Measurements from ENCODE around the gene OR10G8.

Gene OR10G8

GRCh38 chr11:124068601-124069110 is 42.1 kb downstream of the OR10G8 start:
- H3K9ac ChIP-seq (ENCODE audit: low read length) = no peak overlapping the region
- H3K4me1 ChIP-seq (ENCODE audit: control insufficient read depth, insufficient read depth, low read length) = peaks cover 7% of the 10 kb centered on the region
- no peaks in the 10 kb centered on the region for H3K36me3 ChIP-seq (ENCODE audit: control insufficient read depth, insufficient read depth, low read length)
- no peak overlapping the region for H3K4me3 ChIP-seq (ENCODE audit: low read length)
- H3K9me3 ChIP-seq (ENCODE audit: control insufficient read depth, low read length) = no peaks in the 10 kb centered on the region
- no peaks in the 10 kb centered on the region for H3K27me3 ChIP-seq (ENCODE audit: control insufficient read depth, insufficient read depth, low read length)

GRCh38 chr11:124069429-124070401 is 43.1 kb downstream of the OR10G8 start:
- H3K9ac ChIP-seq (ENCODE audit: low read length) = peak overlapping the region; percentile 33
- H3K36me3 ChIP-seq (ENCODE audit: control insufficient read depth, insufficient read depth, low read length) = no peaks in the 10 kb centered on the region
- peaks cover 7% of the 10 kb centered on the region for H3K4me1 ChIP-seq (ENCODE audit: control insufficient read depth, insufficient read depth, low read length)
- H3K9me3 ChIP-seq (ENCODE audit: control insufficient read depth, low read length) = no peaks in the 10 kb centered on the region
- no peak overlapping the region for H3K4me3 ChIP-seq (ENCODE audit: low read length)
- no peaks in the 10 kb centered on the region for H3K27me3 ChIP-seq (ENCODE audit: control insufficient read depth, insufficient read depth, low read length)

DNA sequence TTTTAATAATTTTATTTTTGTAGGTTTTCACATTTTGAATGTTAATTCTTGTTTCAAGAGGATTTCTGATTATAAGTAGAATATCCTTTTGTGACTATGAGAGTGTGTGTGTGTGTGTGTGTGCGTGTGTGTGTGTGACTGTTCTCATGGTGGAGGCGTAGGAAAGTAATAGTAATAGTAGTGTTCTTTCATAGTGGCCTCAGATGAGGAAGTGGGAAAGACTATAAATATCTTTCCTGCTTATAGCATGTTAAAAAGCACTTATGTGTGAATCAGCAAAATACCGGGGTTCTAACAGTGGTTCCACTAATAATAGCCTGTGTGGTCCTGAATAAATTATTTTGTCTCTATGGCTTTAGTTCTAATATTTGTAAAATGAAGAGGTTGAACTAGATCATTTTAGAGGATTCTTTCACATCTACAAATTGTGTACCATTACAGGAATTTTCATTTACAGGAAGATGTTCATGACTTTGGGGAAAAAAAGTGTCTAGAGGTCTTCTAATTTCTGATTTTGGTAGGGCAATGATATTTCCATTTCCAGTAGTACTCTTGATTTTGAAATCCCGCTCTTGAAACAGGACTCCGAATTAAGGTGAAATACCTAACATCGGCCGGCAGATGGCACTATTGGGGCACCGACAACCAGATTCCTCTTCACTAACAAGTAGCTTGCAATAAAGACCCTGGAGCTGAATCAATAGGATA is 44.5 kb downstream of the OR10G8 start:
- no peak overlapping the region for H3K4me3 ChIP-seq (ENCODE audit: low read length)
- no peak overlapping the region for H3K9ac ChIP-seq (ENCODE audit: low read length)
- no peaks in the 10 kb centered on the region for H3K36me3 ChIP-seq (ENCODE audit: control insufficient read depth, insufficient read depth, low read length)
- peaks cover 9% of the 10 kb centered on the region for H3K27me3 ChIP-seq (ENCODE audit: control insufficient read depth, insufficient read depth, low read length)
- H3K4me1 ChIP-seq (ENCODE audit: control insufficient read depth, insufficient read depth, low read length) = peaks cover 7% of the 10 kb centered on the region
- H3K9me3 ChIP-seq (ENCODE audit: control insufficient read depth, low read length) = no peaks in the 10 kb centered on the region

- H3K9ac ChIP-seq (ENCODE audit: low read length) = no peak overlapping the region
- no peak overlapping the region for H3K4me3 ChIP-seq (ENCODE audit: low read length)
- H3K36me3 ChIP-seq (ENCODE audit: control insufficient read depth, insufficient read depth, low read length) = no peaks in the 10 kb centered on the region
- H3K4me1 ChIP-seq (ENCODE audit: control insufficient read depth, insufficient read depth, low read length) = peaks cover 7% of the 10 kb centered on the region
- H3K27me3 ChIP-seq (ENCODE audit: control insufficient read depth, insufficient read depth, low read length) = peaks cover 12% of the 10 kb centered on the region
- no peaks in the 10 kb centered on the region for H3K9me3 ChIP-seq (ENCODE audit: control insufficient read depth, low read length)
Measured at GRCh38 chr11:124071623-124071948, 45.0 kb downstream of the OR10G8 start.

GRCh38 chr11:124072147-124072546 is 45.5 kb downstream of the OR10G8 start:
- Histone ChIP-seq H3K4me1 (ENCODE audit: control insufficient read depth, insufficient read depth, low read length) (peaks cover 7% of the 10 kb centered on the region), H3K9ac (ENCODE audit: low read length) (no peak overlapping the region), H3K27me3 (ENCODE audit: control insufficient read depth, insufficient read depth, low read length) (peaks cover 12% of the 10 kb centered on the region), H3K4me3 (ENCODE audit: low read length) (no peak overlapping the region), H3K36me3 (ENCODE audit: control insufficient read depth, insufficient read depth, low read length) (no peaks in the 10 kb centered on the region), H3K9me3 (ENCODE audit: control insufficient read depth, low read length) (no peaks in the 10 kb centered on the region)

GRCh38 chr11:124074554-124074953 is 48.0 kb downstream of the OR10G8 start:
- Histone ChIP-seq H3K9me3 (ENCODE audit: control insufficient read depth, low read length) (no peaks in the 10 kb centered on the region), H3K27me3 (ENCODE audit: control insufficient read depth, insufficient read depth, low read length) (peaks cover 19% of the 10 kb centered on the region), H3K4me1 (ENCODE audit: control insufficient read depth, insufficient read depth, low read length) (peaks cover 6% of the 10 kb centered on the region), H3K4me3 (ENCODE audit: low read length) (no peak overlapping the region), H3K9ac (ENCODE audit: low read length) (no peak overlapping the region), H3K36me3 (ENCODE audit: control insufficient read depth, insufficient read depth, low read length) (no peaks in the 10 kb centered on the region)

DNA sequence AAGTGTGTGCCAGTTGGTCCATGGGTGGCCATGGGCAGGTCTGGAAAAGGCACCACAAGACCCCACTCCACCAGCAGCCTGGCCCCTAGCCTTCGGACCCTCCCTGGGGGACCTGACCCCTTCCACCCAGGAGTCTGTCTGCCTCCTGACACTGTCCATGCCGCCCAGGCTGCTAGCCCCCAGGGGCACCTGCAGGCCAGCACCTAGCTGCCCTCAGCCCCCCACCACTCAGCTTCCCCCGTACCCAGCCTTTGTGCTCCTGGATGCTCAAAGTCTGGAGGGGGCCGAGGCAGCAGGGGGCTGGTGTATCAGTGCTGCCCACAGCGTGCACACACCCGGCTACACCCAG is 48.9 kb downstream of the OR10G8 start:
- Histone ChIP-seq H3K36me3 (ENCODE audit: control insufficient read depth, insufficient read depth, low read length) (no peaks in the 10 kb centered on the region), H3K27me3 (ENCODE audit: control insufficient read depth, insufficient read depth, low read length) (peaks cover 19% of the 10 kb centered on the region), H3K9ac (ENCODE audit: low read length) (no peak overlapping the region), H3K4me1 (ENCODE audit: control insufficient read depth, insufficient read depth, low read length) (no peaks in the 10 kb centered on the region), H3K4me3 (ENCODE audit: low read length) (no peak overlapping the region), H3K9me3 (ENCODE audit: control insufficient read depth, low read length) (no peaks in the 10 kb centered on the region)

DNA sequence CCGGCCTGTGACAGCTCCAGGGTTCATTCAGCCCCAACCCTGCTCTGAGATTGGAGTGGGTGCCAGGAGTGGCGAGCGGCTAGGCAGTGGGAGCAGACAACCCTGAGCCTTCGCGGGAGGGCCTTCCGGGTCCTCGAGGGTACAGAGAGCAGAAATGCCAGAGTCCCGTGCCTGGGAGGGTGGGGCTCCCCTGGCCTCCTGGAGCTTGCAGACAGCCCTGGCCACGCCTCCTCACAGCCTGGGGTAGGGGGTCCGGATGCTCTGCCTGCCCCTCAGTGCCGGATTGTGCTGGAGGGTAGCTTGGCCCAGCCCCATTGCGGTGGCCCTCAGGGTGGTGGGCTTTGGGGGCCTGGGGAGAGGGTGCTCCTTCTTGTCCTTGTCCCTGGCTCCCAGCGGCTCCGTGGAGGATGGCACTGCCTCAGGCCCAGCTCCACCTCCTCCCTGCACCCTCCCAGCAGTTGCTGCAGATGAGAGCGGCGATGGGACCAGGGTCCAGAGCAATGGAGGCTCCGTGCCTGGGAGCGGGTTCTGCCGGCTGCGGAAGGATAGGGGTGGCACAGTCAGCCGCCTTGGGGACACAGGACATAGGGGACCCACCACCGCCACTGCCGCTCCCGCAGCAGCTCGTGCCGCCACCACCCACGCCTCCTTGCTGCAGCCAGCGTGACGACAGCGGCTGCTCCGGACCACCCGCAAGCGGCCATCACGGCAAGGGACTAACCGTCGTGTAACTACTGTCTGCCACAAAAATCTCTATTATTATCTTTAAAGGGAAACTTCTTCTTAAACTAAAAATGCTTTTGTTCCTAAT is 49.4 kb downstream of the OR10G8 start:
- Histone ChIP-seq H3K27me3 (ENCODE audit: control insufficient read depth, insufficient read depth, low read length) (peaks cover 19% of the 10 kb centered on the region), H3K4me3 (ENCODE audit: low read length) (no peak overlapping the region), H3K36me3 (ENCODE audit: control insufficient read depth, insufficient read depth, low read length) (no peaks in the 10 kb centered on the region), H3K9ac (ENCODE audit: low read length) (peak overlapping the region; percentile 51), H3K4me1 (ENCODE audit: control insufficient read depth, insufficient read depth, low read length) (no peaks in the 10 kb centered on the region), H3K9me3 (ENCODE audit: control insufficient read depth, low read length) (no peaks in the 10 kb centered on the region)

GRCh38 chr11:124077266-124077665 is 50.7 kb downstream of the OR10G8 start:
- no peaks in the 10 kb centered on the region for H3K9me3 ChIP-seq (ENCODE audit: control insufficient read depth, low read length)
- peaks cover 19% of the 10 kb centered on the region for H3K27me3 ChIP-seq (ENCODE audit: control insufficient read depth, insufficient read depth, low read length)
- no peak overlapping the region for H3K9ac ChIP-seq (ENCODE audit: low read length)
- no peak overlapping the region for H3K4me3 ChIP-seq (ENCODE audit: low read length)
- no peaks in the 10 kb centered on the region for H3K4me1 ChIP-seq (ENCODE audit: control insufficient read depth, insufficient read depth, low read length)
- H3K36me3 ChIP-seq (ENCODE audit: control insufficient read depth, insufficient read depth, low read length) = no peaks in the 10 kb centered on the region

DNA sequence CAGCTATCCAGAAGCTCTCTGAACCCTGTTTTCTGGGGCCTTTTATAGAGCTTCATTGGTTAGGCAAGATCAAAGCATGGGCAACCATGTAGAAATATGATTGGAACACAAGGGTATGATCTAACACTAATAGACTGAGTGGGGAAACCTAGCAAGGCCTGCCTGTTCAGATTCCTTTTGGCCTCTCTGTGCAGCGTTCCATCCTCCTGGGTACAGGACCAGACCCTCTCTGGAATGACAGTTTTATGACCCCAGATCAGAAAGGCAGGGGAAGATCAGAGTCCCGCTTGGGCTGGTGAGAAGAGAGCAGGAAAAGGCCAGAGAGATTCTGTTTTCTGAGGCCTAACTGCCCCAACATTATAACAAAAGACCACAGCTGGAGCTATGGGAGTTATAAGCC is 52.0 kb downstream of the OR10G8 start:
- H3K4me1 ChIP-seq (ENCODE audit: control insufficient read depth, insufficient read depth, low read length) = no peaks in the 10 kb centered on the region
- peaks cover 19% of the 10 kb centered on the region for H3K27me3 ChIP-seq (ENCODE audit: control insufficient read depth, insufficient read depth, low read length)
- H3K4me3 ChIP-seq (ENCODE audit: low read length) = no peak overlapping the region
- no peaks in the 10 kb centered on the region for H3K9me3 ChIP-seq (ENCODE audit: control insufficient read depth, low read length)
- H3K36me3 ChIP-seq (ENCODE audit: control insufficient read depth, insufficient read depth, low read length) = no peaks in the 10 kb centered on the region
- H3K9ac ChIP-seq (ENCODE audit: low read length) = no peak overlapping the region

- Histone ChIP-seq H3K4me1 (ENCODE audit: control insufficient read depth, insufficient read depth, low read length) (no peaks in the 10 kb centered on the region), H3K27me3 (ENCODE audit: control insufficient read depth, insufficient read depth, low read length) (peaks cover 19% of the 10 kb centered on the region), H3K9me3 (ENCODE audit: control insufficient read depth, low read length) (no peaks in the 10 kb centered on the region), H3K9ac (ENCODE audit: low read length) (no peak overlapping the region), H3K4me3 (ENCODE audit: low read length) (no peak overlapping the region), H3K36me3 (ENCODE audit: control insufficient read depth, insufficient read depth, low read length) (no peaks in the 10 kb centered on the region)
Measured at GRCh38 chr11:124079631-124080326, 53.2 kb downstream of the OR10G8 start.
